Measurements from ENCODE around the gene HOXB9.

HOXB9 gene

GRCh38 chr17:48582750-48583069 lies 43.4 kb downstream of the HOXB9 start:
- DNase-seq, result no peak

- DNase-seq, result no peak
Observed at GRCh38 chr17:48579760-48580554, 46.2 kb downstream of the HOXB9 start.

GRCh38 chr17:48579471-48579759 lies 46.7 kb downstream of the HOXB9 start:
- DNase-seq, result no peak

- no peak for DNase-seq
Observed at GRCh38 chr17:48578616-48579470, 47.3 kb downstream of the HOXB9 start.

GRCh38 chr17:48577946-48578615 lies 48.1 kb downstream of the HOXB9 start, which contains the start of gene HOXB4:
Gene HOXB4, minus strand, starts transcription at chr17:48578350. Its CDS starts 31 bp downstream, at chr17:48578319.
- peak; percentile 56 for DNase-seq

- no peak for DNase-seq
Observed at GRCh38 chr17:48577330-48577945, 48.7 kb downstream of the HOXB9 start.

GRCh38 chr17:48576479-48577309 lies 49.5 kb downstream of the HOXB9 start:
- DNase-seq, result no peak

GRCh38 chr17:48575673-48576478 lies 50.3 kb downstream of the HOXB9 start:
- no peak for DNase-seq

- DNase-seq, result no peak
Observed at GRCh38 chr17:48575066-48575582, 51.0 kb downstream of the HOXB9 start.

- DNase-seq, result no peak
Observed at GRCh38 chr17:48574505-48575065, 51.6 kb downstream of the HOXB9 start.

GRCh38 chr17:48571826-48572417 lies 54.2 kb downstream of the HOXB9 start:
- no peak for DNase-seq
